ENCODE data around the gene TLR8.

DNA sequence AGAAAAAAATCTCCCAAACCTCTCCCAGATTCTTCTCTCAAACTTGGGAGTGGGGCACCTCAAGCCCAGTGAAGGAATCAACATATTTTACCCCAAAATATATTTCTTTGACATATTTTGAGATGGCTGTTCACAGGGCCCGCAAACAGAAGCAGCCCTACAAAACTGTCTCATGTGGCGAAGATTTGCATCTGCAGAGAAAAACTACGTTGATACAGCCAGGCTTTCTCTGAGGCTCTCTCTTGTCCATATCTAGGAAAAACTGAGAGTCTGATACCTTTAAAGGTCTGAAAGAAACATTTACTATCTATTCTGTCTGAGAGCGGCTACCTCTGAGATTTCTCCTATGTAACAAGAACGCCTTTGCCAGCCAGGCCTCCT lies 45.2 kb downstream of the TLR8 start:
- TF ChIP-seq TAF1 (IDR thresholded peaks at IDR 0.05; ENCODE audit: borderline replicate concordance, insufficient read depth, low read length) (no peak), POLR2AphosphoS5 (IDR thresholded peaks at IDR 0.05; ENCODE audit: low read depth, low read length) (no peak), SIN3A (IDR thresholded peaks at IDR 0.05; ENCODE audit: borderline replicate concordance, insufficient read depth, low read length) (no peak), FOXP2 (optimal IDR thresholded peaks at IDR 0.05; ENCODE audit: borderline replicate concordance, extremely low read depth, extremely low read length, insufficient read depth) (no peak)
- TF ChIP-seq, protein P1, sequence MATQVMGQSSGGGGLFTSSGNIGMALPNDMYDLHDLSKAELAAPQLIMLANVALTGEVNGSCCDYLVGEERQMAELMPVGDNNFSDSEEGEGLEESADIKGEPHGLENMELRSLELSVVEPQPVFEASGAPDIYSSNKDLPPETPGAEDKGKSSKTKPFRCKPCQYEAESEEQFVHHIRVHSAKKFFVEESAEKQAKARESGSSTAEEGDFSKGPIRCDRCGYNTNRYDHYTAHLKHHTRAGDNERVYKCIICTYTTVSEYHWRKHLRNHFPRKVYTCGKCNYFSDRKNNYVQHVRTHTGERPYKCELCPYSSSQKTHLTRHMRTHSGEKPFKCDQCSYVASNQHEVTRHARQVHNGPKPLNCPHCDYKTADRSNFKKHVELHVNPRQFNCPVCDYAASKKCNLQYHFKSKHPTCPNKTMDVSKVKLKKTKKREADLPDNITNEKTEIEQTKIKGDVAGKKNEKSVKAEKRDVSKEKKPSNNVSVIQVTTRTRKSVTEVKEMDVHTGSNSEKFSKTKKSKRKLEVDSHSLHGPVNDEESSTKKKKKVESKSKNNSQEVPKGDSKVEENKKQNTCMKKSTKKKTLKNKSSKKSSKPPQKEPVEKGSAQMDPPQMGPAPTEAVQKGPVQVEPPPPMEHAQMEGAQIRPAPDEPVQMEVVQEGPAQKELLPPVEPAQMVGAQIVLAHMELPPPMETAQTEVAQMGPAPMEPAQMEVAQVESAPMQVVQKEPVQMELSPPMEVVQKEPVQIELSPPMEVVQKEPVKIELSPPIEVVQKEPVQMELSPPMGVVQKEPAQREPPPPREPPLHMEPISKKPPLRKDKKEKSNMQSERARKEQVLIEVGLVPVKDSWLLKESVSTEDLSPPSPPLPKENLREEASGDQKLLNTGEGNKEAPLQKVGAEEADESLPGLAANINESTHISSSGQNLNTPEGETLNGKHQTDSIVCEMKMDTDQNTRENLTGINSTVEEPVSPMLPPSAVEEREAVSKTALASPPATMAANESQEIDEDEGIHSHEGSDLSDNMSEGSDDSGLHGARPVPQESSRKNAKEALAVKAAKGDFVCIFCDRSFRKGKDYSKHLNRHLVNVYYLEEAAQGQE (IDR thresholded peaks at IDR 0.05; ENCODE audit: insufficient read depth in 1 of 2, low read depth in 2 of 2, low read length in 2 of 2): no peak
